A673 (cell line): ENCODE data around the gene SMC6. TPM values are rescaled to one million over a fixed set of nuclear protein-coding genes. Genes with fewer than 3 reads are reported as not detected.

Experiments used
- BruUV-seq: library from RNA; stranded (reverse); fragments of 400-500 nt; replicated peaks from 2 replicates; lab custom pipeline; 2021; lab: Mats Ljungman, UMichigan
- CTCF ChIA-PET: fragments of 300-600 bp; sonication (Branson Sonifier 250); formaldehyde crosslinking; loops from one replicate; lab custom pipeline; 2022; ENCODE audit warnings: antibody characterized with exemption; lab: Charles Lee
- POLR2A ChIA-PET: fragments of 300-600 bp; sonication (Branson Sonifier 250); formaldehyde crosslinking; loops from one replicate; lab custom pipeline; 2022; ENCODE audit warnings: antibody characterized with exemption; ENCODE audit not compliant: low non-redundant PET; lab: Charles Lee
- DNase-seq: peaks from one replicate; pipeline ENCODE4 v3.0.0-alpha.2; 2015; ENCODE audit warnings: low spot score
- H3K27ac ChIP-seq: fragments of 200-600 bp; sonication (generic); 2 replicates; pipeline ENCODE4 v1.5.1; 2016; ENCODE audit warnings: mixed run types, low read depth, mild to moderate bottlenecking, mixed read lengths, antibody characterized with exemption, low read length; ENCODE audit not compliant: poor library complexity, severe bottlenecking
- H3K27me3 ChIP-seq: fragments of 200-600 bp; sonication (generic); replicated peaks from 2 replicates; pipeline ENCODE4 v1.6.1; 2017; ENCODE audit warnings: mixed run types, low read depth, mild to moderate bottlenecking, mixed read lengths, antibody characterized with exemption, low read length; ENCODE audit not compliant: insufficient read depth, poor library complexity
- H3K36me3 ChIP-seq: fragments of 200-600 bp; sonication (generic); 2 replicates; pipeline ENCODE4 v1.6.1; 2016; ENCODE audit warnings: mixed run types, mild to moderate bottlenecking, mixed read lengths, antibody characterized with exemption, low read length; ENCODE audit not compliant: insufficient read depth, poor library complexity, severe bottlenecking
- H3K4me1 ChIP-seq: fragments of 200-600 bp; sonication (generic); 2 replicates; pipeline ENCODE4 v1.6.1; 2017; ENCODE audit warnings: mixed run types, mild to moderate bottlenecking, mixed read lengths, antibody characterized with exemption, low read length; ENCODE audit not compliant: insufficient read depth, poor library complexity, severe bottlenecking
- H3K4me3 ChIP-seq: fragments of 200-600 bp; sonication (generic); 2 replicates; pipeline ENCODE4 v1.5.1; 2016; ENCODE audit warnings: low read depth, mixed run types, mild to moderate bottlenecking, mixed read lengths, low read length; ENCODE audit not compliant: poor library complexity, severe bottlenecking
- H3K9me3 ChIP-seq: fragments of 200-600 bp; sonication (generic); 2 replicates; pipeline ENCODE4 v1.6.1; 2016; ENCODE audit warnings: mixed run types, low read depth, mild to moderate bottlenecking, mixed read lengths, antibody characterized with exemption, low read length; ENCODE audit not compliant: poor library complexity, severe bottlenecking
- EZH2 ChIP-seq: fragments of 200-600 bp; sonication (generic); IDR thresholded peaks from 2 replicates; pipeline ENCODE4 v1.6.1; 2017; ENCODE audit warnings: borderline replicate concordance, low read depth, mild to moderate bottlenecking, mixed read lengths, antibody characterized with exemption, low read length; ENCODE audit not compliant: poor library complexity, severe bottlenecking
- intact Hi-C: fragments of 100-400 bp; cut with micrococcal nuclease; formaldehyde crosslinking; loops from one replicate; pipeline ENCODE4 v1.10.0; 2022; ENCODE audit not compliant: unreplicated experiment
- total RNA-seq: library from RNA; stranded (reverse); gene quantifications from 2 replicates; pipeline ENCODE4 v1.2.3, GENCODE V29; 2021
- TF ChIP-seq, protein P1 (sequence below): fragments of 300-800, 200-600 bp; sonication (generic); conservative IDR thresholded peaks from 2 replicates; pipeline ENCODE4 v1.5.1; 2017; ENCODE audit warnings: low read depth, mild to moderate bottlenecking, antibody characterized with exemption, low read length, moderate library complexity, mixed read lengths

Gene SMC6
- total RNA-seq, 1 experiment from 2014 or later = 49.5 TPM

DNA sequence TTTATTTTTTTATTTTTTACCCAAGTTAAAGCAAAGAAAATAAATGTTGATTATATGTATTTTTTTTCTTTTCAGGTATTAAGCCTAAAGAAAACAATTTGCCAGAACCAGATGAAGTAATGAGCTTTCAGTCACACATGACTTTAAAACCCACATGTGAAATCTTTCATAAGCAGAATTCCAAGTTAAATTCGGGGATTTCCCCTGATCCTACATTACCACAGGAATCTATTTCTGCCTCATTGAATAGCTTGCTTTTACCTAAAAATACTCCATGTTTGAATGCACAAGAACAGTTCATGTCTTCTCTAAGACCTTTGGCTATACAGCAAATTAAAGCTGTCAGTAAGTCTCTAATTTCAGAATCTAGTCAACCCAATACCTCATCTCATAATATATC lies 26.9 kb upstream of the SMC6 start:
- Histone ChIP-seq H3K36me3 (peaks cover 24% of the 10 kb centered on the region), H3K4me1 (no peaks in the 10 kb centered on the region), H3K27me3 (no peaks in the 10 kb centered on the region), H3K27ac (no peak overlapping the region), H3K9me3 (no peaks in the 10 kb centered on the region), H3K4me3 (no peak overlapping the region)
- ChIA-PET POLR2A (no interaction called here), CTCF (no interaction called here)
- intact Hi-C loops = no loop called here
- DNase-seq = no peak
- BruUV-seq = no TSS peak
- no peak for TF ChIP-seq EZH2
- TF ChIP-seq, protein P1, sequence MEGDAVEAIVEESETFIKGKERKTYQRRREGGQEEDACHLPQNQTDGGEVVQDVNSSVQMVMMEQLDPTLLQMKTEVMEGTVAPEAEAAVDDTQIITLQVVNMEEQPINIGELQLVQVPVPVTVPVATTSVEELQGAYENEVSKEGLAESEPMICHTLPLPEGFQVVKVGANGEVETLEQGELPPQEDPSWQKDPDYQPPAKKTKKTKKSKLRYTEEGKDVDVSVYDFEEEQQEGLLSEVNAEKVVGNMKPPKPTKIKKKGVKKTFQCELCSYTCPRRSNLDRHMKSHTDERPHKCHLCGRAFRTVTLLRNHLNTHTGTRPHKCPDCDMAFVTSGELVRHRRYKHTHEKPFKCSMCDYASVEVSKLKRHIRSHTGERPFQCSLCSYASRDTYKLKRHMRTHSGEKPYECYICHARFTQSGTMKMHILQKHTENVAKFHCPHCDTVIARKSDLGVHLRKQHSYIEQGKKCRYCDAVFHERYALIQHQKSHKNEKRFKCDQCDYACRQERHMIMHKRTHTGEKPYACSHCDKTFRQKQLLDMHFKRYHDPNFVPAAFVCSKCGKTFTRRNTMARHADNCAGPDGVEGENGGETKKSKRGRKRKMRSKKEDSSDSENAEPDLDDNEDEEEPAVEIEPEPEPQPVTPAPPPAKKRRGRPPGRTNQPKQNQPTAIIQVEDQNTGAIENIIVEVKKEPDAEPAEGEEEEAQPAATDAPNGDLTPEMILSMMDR = no peak

- no peak for DNase-seq
- Histone ChIP-seq H3K4me3 (no peak overlapping the region), H3K4me1 (no peaks in the 10 kb centered on the region), H3K9me3 (no peaks in the 10 kb centered on the region), H3K36me3 (peaks cover 62% of the 10 kb centered on the region), H3K27ac (no peak overlapping the region), H3K27me3 (no peaks in the 10 kb centered on the region)
- no peak for TF ChIP-seq EZH2
- TF ChIP-seq, protein P1 = no peak
- ChIA-PET POLR2A (no interaction called here), CTCF (no interaction called here)
- no TSS peak for BruUV-seq
- intact Hi-C loops = no loop called here
Observed at GRCh38 chr2:17772532-17772931, 18.9 kb upstream of the SMC6 start.

- intact Hi-C loops = no loop called here
- TF ChIP-seq EZH2 = no peak
- TF ChIP-seq, protein P1 = no peak
- BruUV-seq = no TSS peak
- Histone ChIP-seq H3K4me1 (no peaks in the 10 kb centered on the region), H3K36me3 (peaks cover 66% of the 10 kb centered on the region), H3K27ac (no peak overlapping the region), H3K27me3 (no peaks in the 10 kb centered on the region), H3K4me3 (no peak overlapping the region), H3K9me3 (no peaks in the 10 kb centered on the region)
- ChIA-PET POLR2A (no interaction called here), CTCF (no interaction called here)
- no peak for DNase-seq
Observed at GRCh38 chr2:17771956-17772355, 18.3 kb upstream of the SMC6 start.
